SK-N-DZ (cell line): ENCODE measurements around the gene GPC5.
"Not testable (repeated sequence)": the region's sequence is repeated elsewhere in the genome, so short reads cannot be mapped to it uniquely, and the experiment has no call there.

Experiments
- DNase-seq: peaks from one replicate; pipeline ENCODE4 v3.0.0-alpha.2; 2015; ENCODE audit warnings: low spot score

GPC5 gene

DNA sequence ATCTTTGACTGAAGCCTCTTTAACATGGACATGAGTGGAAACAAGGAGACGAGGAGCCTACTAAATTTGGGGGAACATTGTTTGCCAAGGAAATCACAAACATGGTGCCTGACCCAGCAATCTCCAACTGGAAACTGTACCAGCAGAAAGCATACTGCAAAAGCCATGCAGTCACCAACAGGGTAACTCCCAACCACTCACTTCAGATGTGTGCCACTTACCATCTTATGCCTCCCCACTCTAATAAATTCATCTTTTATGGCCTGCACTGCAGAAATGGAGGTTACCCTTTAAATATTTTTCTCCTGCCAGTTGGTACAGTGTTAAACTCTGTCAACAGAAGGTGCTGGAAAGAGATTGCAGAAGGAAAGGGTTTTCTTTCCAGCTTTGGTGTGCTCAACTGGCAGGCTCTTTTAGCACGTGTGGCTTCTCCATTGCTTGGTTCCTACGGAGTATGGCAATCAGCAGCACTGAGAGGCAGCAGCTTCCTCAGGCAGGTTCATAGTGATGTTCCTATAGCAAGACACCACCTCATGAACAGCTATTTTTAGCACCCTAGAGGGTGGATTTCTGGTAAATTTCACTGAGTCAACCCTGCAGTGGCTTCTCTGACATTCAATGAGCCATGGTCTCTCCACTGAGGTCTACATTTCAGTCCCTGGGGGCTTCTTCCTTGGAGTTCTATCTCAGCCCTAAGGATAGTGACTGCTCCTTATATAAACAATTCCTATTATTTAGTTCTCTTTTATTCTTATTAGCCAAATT is 29.6 kb upstream of the GPC5 start:
- no peak for DNase-seq

- no peak for DNase-seq
Observed at GRCh38 chr13:91369441-91369831, 29.0 kb upstream of the GPC5 start.

DNA sequence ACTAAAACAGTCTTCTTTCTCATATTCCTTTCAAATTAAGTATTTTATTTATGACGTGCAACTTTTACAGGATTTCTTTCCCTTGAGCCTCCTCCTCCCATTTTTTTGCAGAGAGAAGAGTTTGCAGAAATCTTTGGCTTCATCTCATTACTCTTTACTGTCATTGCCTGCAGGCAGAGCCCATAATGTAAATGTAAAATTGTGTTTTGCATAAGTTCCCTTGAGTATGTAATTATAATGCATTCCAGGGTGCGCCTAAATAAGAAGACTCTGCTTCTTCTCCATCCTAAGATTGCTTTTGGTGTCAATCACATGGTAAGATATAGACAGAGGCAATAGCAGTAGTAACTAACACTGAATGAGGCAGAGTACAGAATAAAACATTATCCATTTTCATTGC is 27.9 kb upstream of the GPC5 start:
- no peak for DNase-seq

DNA sequence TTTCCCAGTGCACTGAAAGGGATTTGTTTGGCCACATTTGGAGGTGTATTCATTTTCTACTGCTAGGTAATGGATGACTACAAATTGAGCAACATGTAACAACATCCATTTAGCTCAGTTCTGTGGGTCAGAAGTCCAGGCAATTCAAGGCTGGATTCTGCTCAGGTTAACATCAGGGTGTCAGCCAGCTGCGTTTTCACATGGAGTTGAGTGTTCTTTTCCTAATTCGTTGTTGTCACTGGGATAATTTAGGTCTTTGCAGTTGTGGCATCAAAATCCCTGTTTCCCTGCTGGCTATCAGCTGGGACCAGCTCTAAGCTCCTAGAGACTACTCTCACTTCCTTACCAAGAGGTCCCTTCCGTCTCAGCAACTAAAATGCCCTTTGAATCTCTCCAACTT is 25.5 kb upstream of the GPC5 start:
- DNase-seq: no peak

DNA sequence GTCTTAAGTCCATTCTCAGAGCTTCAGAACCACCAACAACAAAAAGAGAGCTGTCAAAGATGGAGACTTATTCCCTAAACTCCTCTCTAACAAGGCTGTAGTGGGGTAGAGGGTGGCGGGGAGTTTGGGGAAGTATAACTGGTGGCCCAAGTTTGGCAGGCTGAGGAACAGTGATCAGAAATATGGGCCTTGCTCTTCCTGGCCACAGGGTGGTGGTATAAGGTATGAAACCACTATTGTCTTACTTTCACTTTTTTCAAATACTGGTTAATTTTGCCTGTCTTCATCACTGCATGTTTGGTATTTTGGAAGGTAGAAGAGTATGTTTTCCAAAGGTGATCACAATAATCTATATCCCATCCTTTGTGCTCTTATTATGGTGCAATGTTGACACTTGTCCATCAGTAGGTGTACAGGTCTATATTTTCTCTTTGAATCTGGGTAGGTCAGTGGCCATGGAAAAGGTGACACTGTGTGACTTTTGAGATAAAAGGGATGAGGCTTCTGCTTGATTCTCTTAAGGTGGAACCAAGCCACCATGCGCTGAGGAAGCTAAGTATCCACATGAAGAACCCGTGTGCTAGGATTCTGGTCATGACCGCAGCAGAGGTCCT is 23.2 kb upstream of the GPC5 start:
- no peak for DNase-seq

- peak; percentile 40 for DNase-seq
Observed at GRCh38 chr13:91381371-91381770, 17.1 kb upstream of the GPC5 start.

- no peak for DNase-seq
Observed at GRCh38 chr13:91383836-91384235, 14.6 kb upstream of the GPC5 start.

DNA sequence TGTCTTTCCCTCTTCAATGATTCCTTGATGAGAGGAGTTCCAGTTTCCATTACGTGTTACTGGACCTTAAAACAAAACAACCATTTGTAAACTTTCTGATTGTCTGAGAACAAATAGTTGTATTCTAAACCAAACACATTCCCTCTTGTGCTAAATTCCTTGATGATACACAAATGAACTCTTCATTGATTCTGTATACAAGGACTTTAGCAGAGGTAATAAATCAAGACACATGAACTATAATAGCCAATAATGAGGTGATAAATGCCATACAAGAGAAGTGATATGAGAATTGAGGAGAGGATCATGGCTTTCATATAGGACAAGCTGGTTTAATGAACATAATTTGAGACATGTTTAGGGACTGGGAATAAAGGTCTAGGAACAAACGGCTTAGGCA is 13.5 kb upstream of the GPC5 start:
- no peak for DNase-seq

DNA sequence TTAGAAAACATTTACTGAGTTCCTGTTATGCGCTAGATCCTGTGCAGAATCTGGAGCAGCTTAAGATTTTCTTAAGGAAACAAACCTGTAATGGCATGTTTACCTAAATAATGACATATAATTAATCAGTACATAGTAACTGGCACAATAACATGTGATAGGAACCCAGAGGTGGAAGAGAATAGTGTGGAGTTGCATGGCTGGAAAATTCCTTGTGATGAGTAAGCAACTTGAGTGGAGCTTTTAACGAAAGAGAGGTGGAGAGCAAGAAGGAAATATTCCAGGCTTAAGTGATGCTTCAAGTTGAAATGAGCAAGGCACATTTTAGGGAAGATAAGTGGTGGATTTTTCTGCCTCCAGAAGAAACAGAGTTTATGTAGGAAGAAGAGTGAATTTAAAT is 9.2 kb upstream of the GPC5 start:
- DNase-seq: no peak

DNA sequence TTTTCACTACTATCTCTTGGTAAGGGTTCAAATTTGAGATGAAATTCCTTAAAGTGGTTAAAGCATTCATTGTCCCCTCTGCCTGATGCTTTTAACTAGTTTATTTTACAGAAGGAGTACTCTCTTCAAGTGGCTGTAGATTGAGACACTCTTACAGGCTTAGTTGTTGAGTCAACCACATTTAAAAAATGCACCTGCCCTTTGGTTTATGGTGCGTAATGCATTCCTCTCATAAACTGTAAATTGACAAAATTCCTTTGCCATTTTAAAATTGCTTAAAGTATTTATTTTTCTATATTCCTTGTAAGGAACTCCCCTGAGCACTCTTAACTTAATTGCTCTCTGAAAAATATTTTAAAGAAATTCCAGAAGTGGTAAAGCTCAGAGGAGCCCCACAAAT is 826 bp upstream of the GPC5 start:
- no peak for DNase-seq

- no peak for DNase-seq
Observed at GRCh38 chr13:91399189-91400062, 1.0 kb downstream of the GPC5 start.

DNA sequence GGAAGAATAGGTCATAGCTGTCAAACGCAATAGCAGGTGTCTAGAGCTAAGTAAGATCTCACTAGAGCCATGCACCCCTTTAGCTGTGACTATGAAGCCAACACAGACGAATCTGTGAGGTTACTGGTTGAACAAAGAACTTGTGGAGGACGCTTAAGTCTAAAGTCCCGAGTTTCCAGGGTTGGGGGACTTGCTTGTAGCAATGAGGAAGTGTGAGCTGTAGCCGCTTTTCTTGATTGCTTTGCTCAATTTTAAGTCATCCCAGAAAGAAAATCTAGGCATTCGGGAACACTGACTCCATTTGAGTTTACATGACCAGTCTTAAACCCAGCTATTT is 1.6 kb downstream of the GPC5 start:
- no peak for DNase-seq

- DNase-seq: no peak
Observed at GRCh38 chr13:91400671-91401070, 2.2 kb downstream of the GPC5 start.

- DNase-seq: no peak
Observed at GRCh38 chr13:91401920-91402319, 3.5 kb downstream of the GPC5 start.

DNA sequence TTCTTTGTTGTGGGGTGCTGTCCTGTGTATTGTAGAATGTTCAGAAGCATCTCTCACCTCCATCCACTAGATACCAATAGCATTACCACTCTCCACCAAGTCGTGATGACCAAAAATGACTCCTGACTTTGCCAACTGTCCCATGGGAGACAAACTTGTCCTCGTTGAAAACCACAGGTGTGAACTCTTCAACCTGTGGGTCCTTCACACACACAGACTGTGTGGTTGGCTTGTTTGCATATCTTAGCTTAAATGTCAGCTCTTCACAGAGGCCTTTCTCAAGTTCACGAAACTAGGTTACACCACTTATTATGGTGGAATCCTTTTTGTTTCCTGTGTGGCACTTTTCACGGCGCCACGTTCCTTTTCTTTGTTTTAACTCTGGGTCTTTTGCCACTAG is 6.8 kb downstream of the GPC5 start:
- no peak for DNase-seq

DNA sequence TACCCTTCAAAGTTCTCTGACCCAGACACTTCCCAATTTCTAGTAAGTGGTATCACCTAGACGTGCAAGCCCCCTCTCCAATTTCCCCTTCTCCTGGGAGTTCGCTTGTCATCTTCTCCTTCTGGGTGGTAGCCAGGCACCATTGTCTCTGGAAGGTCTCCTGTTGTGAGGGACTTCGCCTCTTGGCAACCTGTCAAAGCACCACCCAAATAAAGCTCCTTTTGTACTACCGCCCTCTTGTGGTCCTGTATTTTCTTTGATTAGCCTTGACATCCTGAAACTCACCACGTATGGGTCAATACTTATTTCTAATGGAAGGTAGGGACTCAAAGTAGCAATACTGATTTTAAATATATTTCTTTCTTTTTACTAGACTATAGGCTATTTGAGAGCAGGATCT is 8.2 kb downstream of the GPC5 start:
- DNase-seq: peak; percentile 24

DNA sequence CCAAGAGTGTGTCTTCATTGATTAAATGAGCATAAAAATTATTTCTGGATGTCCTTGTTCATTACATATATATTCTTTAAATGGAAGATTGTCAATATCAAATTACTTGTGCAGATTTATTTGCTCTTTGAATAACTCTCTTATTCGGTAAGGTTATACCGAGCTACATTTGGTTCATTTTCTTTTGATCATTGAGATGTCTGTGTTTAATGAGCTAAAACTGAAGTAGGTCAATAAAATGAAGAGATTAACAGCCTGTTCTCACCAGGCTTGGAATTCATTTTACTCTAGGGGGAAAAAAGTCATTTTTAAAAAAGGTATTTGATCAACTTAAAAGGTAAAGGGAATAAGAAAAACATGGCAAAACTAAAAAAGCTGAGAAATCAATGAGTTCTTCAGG is 10.6 kb downstream of the GPC5 start:
- no peak for DNase-seq

DNA sequence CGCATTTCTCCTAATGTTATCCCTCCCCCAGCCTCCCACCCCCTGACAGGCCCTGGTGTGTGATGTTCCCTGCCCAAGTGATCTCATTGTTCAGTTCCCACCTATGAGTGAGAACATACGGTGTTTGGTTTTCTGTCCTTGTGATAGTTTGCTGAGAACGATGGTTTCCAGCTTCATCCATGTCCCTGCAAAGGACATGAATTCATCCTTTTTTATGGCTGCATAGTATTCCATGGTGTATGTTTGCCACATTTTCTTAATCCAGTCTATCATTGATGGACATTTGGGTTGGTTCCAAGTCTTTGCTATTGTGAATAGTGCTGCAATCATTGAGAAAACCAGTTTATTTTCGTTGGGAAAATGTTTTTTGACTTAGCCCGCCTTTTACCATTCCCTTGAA is 18.2 kb downstream of the GPC5 start:
- not testable (repeated sequence) for DNase-seq

DNA sequence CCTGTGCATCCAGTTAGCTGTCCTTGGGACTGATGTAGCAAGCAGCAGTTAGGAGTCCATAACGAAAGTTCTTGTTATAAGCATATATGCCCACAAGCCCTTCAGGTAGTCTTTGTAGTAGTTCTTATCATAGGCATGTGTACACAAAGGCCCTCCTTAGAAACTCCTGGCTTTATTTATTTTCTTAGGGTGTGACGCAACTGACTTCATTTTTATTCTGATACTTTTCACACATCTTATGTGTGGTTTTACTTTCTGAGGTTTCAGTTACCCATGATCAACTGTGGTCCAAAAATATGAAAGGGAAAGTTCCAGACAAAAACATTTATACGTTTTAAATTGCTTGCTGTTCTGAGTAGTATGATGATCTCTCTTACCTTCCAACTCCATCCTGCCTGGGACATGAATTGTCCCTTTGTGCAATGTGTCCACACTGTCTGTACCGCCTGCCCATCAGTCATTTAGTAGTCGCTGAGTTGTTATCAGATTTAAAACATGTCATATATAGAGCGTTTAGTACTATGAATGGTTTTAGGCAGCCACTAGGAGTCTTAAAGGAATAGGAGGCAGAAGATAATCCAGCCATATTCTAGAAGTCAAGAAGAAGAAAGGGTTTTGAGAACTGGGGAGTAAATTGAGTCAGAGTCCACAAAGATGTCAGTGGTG is 19.4 kb downstream of the GPC5 start:
- no peak for DNase-seq

- DNase-seq: no peak
Observed at GRCh38 chr13:91426913-91427312, 28.5 kb downstream of the GPC5 start.

- not testable (repeated sequence) for DNase-seq
Observed at GRCh38 chr13:91438674-91439073, 40.3 kb downstream of the GPC5 start.

GRCh38 chr13:91450913-91451312 is 52.5 kb downstream of the GPC5 start:
- no peak for DNase-seq
